NCI-H510A (cell line): Measurements from ENCODE around the gene RNF11.
"Not testable (repeated sequence)": the region's sequence is repeated elsewhere in the genome, so short reads cannot be mapped to it uniquely, and the experiment has no call there.

Source experiments
- DNase-seq: peaks from one replicate; lab custom pipeline; 2025; lab: John Stamatoyannopoulos, UW

The RNF11 gene

GRCh38 chr1:51228471-51228870 lies 7.6 kb upstream of the RNF11 start:
- DNase-seq, result not testable (repeated sequence)

GRCh38 chr1:51230501-51231078 lies 5.5 kb upstream of the RNF11 start:
- no peak for DNase-seq

- DNase-seq, result no peak
These were observed 5.0 kb upstream of the RNF11 start for GRCh38 chr1:51231120-51231519.

GRCh38 chr1:51231896-51232295 lies 4.2 kb upstream of the RNF11 start:
- DNase-seq, result no peak

DNA sequence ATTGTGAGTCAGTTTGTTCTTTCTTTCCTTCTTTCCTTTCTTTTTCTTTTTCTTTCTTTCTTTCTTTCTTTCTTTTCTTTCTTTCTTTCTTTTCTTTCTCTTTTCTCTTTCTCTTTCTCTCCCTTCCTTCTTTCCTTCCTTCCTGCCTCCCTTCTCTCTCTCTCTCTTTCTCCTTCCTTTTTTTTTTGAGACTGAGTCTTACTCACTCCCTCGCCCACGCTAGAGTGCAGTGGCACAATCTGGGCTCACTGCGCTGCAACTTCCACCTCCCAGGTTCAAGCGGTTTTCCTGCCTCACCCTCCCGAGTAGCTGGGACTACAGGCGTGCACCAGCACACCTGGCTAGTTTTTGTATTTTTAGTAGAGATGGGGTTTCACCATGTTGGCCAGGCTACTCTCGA lies 1.8 kb upstream of the RNF11 start:
- DNase-seq, result not testable (repeated sequence)

DNA sequence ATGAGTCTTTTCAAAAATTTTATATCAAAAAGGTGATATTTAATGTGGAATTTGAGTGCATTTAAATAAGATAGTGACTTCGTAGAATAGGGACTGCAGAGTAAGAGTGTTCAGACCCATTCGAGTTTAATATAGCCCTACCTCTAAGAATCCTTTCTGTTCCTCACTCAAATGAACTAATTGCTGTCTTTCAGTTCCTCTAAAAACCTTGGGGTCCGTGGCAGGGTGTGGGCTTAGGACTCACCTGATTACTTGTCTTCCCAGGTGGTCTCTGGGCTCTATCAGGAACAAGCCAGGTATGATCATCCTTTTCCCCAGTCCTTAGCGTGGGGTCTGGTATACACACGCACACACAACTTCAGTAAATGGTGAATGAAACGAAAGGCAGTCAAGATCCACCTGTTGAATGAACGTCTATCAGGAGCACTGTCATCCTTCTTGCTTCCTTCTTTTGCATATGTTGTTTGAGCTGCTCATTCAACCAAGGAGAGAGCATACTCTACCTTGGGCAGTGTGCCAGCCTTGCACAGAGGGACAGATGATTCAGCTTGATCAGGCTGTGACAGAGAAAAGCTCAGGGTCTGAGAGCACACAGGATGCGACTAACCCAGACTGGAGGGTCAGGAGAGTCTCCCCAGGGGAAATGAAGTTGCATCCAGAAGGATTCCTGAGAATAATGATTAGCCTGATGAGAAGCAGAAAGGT lies 1.2 kb upstream of the RNF11 start:
- peak; percentile 79 for DNase-seq

- peak; percentile 26 for DNase-seq
These were observed 668 bp downstream of the RNF11 start for GRCh38 chr1:51236531-51237350.

- DNase-seq, result no peak
These were observed 1.4 kb downstream of the RNF11 start for GRCh38 chr1:51237351-51238033.

GRCh38 chr1:51238034-51238403 lies 1.9 kb downstream of the RNF11 start:
- peak; percentile 13 for DNase-seq

GRCh38 chr1:51240084-51240483 lies 4.0 kb downstream of the RNF11 start:
- DNase-seq, result no peak

DNA sequence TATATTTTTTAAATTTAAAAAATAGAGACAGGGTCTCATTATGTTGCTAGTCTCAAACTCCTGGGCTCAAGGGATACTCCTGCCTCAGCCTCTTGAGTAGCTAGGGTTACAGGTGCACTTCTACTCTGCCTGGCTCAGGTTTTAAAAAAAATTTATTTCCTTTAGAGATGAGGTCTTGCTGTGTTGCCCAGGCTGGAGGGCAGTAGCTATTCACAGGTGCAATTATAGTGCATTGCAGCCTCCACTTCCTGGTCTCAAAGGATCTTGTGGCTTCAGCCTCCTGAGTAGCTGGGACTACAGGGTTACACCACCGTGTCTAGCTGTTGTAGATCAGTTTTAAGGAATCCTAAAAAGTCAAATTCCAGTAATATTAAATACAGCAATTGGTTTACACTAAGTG lies 5.0 kb downstream of the RNF11 start:
- DNase-seq, result no peak

GRCh38 chr1:51242546-51242945 lies 6.5 kb downstream of the RNF11 start:
- DNase-seq, result no peak

- no peak for DNase-seq
These were observed 10.9 kb downstream of the RNF11 start for GRCh38 chr1:51247022-51247421.

DNA sequence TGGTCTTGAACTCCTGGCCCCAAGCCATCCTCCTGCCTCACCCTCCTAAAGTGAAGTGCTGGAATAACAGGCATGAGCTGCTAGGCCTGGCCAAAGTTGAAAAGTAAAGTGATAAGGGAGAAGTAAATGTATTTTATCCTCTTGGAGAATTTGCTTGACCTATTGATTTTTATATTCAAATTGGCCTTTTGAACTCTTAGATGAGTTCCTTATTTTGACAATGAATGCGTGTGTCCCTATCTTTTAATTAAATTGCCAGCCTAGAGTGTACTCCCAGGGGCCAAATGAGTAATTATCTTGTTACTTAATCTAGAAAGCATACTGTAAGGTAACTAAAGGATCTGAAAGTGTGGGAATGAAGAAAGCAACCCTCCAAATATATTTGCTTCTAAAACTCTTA lies 11.4 kb downstream of the RNF11 start:
- DNase-seq, result no peak

DNA sequence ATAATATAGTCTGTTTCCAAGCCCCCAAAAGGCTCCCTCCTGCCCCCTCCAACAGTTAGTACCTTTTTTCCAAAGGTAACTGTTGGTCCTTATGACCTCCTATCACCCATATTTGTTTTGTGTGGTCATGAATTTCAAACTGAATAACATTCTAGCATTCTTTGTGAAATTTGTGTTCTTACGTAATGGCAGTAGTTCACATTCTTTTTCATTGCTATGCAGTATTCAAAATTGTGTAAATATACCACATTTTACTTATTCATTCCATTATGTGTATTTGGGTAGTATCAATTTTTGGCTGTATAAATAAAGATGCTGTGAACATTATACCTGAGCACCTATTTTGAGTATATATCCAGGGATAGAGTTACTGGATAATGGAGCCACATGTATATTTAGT lies 13.4 kb downstream of the RNF11 start:
- no peak for DNase-seq

- DNase-seq, result not testable (repeated sequence)
These were observed 14.7 kb downstream of the RNF11 start for GRCh38 chr1:51250729-51251128.

DNA sequence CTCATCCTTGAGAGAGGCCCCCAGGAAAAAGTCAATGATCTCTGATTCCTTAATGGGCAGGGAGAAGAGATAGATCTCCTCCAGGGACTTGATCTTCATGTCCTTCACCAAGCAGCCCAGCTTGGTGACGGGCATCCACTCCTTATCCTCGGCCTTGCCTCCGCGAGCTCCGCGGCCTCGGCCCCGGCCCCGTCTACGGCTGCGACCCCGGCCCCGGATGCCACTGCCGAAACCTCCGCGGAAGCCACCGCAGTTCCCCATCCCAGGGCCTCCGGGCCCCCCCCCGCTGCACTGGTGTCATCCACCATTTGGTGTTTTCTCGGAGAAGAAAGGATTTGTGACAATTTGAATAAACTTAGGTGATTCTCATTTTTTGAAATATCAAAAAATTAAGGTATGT lies 15.1 kb downstream of the RNF11 start:
- not testable (repeated sequence) for DNase-seq

DNA sequence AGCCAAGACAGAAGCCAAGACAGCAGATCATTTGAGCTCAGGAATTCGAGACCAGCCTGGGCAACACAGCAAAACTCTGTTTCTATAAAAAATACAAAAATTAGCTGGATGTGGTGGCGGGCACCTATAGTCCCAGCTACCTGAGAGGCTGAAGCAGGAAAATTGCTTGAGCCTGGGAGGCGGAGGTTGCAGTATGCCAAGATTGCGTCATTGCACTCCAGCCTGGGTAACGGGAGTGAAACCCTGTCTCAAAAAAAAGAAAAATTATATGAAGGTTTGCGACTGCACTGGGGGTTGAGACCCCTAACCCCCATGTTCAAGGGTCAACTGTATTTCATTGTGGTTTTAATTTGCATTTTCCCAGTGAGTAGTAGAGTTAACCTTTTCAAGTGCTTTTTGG lies 16.3 kb downstream of the RNF11 start:
- DNase-seq, result no peak

DNA sequence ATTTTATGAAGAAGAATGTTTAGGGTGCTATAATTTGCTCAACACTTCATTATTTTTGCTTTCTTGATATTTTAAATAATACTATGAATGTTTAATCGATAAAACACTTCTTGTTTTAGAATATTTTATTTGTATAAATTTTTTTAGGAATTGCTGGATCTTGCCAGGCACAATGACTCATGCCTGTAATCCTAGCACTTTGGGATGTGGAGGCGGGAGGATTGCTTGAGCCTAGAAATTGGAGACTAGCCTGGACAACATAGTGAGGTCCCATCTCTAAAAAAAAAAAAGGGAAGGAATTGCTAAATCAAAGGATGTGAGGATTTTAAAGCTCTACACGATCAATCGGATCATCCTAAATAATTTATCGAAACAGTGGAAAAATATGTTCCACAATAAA lies 17.6 kb downstream of the RNF11 start:
- no peak for DNase-seq

DNA sequence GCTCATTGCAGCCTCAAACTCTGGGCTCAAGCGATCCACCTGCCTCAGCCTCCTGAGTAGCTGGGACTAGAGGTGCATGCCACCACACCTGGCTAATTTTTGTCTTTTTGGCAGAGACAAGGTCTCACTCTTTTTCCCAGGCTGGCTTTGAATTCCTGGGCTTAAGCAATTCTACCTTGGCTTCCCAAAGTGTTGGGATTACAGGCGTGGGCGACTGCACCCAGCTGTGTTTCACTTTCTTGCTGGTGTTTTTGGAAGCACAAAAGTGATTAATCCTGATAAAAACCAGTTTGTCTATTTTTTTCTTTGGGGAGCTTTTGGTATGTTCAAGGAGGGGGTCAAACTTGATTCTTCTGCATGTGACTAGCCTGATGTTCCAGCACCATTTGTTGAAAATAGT lies 19.3 kb downstream of the RNF11 start:
- DNase-seq, result no peak

- no peak for DNase-seq
These were observed 27.2 kb downstream of the RNF11 start for GRCh38 chr1:51263147-51263877.

GRCh38 chr1:51264451-51264850 lies 28.4 kb downstream of the RNF11 start:
- no peak for DNase-seq
